Spleen (tissue), 11 donors: Measurements from ENCODE around the gene NCAN. TPM values are rescaled to one million over a fixed set of nuclear protein-coding genes. Genes with fewer than 3 reads are reported as not detected.

Experiments used
- DNase-seq: peaks from one replicate; pipeline ENCODE4 v3.0.0-alpha.2; 2020
- H3K27ac ChIP-seq, 8 donors: fragments of 200-600 bp; sonication (generic) in 7 of 8; 1 replicate in 4 of 8; 2 replicates in 4 of 8; pipeline versions ENCODE4 v1.5.0 to v1.8.0; 2016 to 2021; ENCODE audit warnings: inconsistent platforms in 4 of 8, mild to moderate bottlenecking in 4 of 8, moderate library complexity in 1 of 8
- H3K27me3 ChIP-seq, 7 donors: fragments of 200-600 bp; sonication (generic) in 6 of 7; replicated peaks in 1 of 7; 1 replicate in 4 of 7; 2 replicates in 3 of 7; pipeline versions ENCODE4 v1.5.0 to v1.8.0; 2016 to 2021; ENCODE audit warnings: inconsistent platforms in 3 of 7, mild to moderate bottlenecking in 1 of 7
- H3K36me3 ChIP-seq, 6 donors: fragments of 200-600 bp; sonication (generic) in 5 of 6; 1 replicate in 4 of 6; 2 replicates in 2 of 6; pipeline versions ENCODE4 v1.5.0 to v1.8.0; 2016 to 2021; ENCODE audit warnings: inconsistent platforms in 2 of 6
- H3K4me1 ChIP-seq, 6 donors: fragments of 200-600 bp; sonication (generic) in 5 of 6; 1 replicate in 3 of 6; 2 replicates in 3 of 6; pipeline versions ENCODE4 v1.5.0 to v1.8.0; 2016 to 2021; ENCODE audit warnings: inconsistent platforms in 3 of 6
- H3K4me3 ChIP-seq, 8 donors: fragments of 200-600 bp; sonication (generic) in 7 of 8; 1 replicate in 4 of 8; 2 replicates in 4 of 8; pipeline versions ENCODE4 v1.5.0 to v1.8.0; 2016 to 2021; ENCODE audit warnings: inconsistent platforms in 4 of 8, mild to moderate bottlenecking in 4 of 8, moderate library complexity in 2 of 8
- H3K9me3 ChIP-seq, 8 donors: fragments of 200-600 bp; sonication (generic) in 7 of 8; 1 replicate in 4 of 8; 2 replicates in 4 of 8; pipeline versions ENCODE4 v1.5.0 to v1.8.0; 2016 to 2021; ENCODE audit warnings: inconsistent platforms in 4 of 8
- CTCF ChIP-seq, 11 experiments: fragments of 200-600 bp in 7 of 11; fragments of 450-650 bp in 4 of 11; sonication (generic) in 4 of 11; IDR thresholded peaks in 8 of 11; conservative IDR thresholded peaks in 3 of 11; 1 replicate in 7 of 11; 2 replicates in 4 of 11; pipeline versions ENCODE4 v1.4.0 to v1.8.0; 2016 to 2021; ENCODE audit warnings: antibody characterized with exemption in 11 of 11, inconsistent platforms in 4 of 11, mild to moderate bottlenecking in 1 of 11
- POLR2A ChIP-seq, 3 donors: fragments of 450-650 bp; IDR thresholded peaks; one replicate each; pipeline ENCODE4 v1.5.1; 2017; ENCODE audit warnings: antibody characterized with exemption in 3 of 3, mild to moderate bottlenecking in 1 of 3
- POLR2AphosphoS5 ChIP-seq, 3 donors: sonication (generic); formaldehyde crosslinking; IDR thresholded peaks; one replicate each; pipeline ENCODE4 v1.5.1; 2017; ENCODE audit warnings: antibody characterized with exemption in 3 of 3
- WGBS, 5 donors: extraction: QIAGEN DNeasy Blood & Tissue Kit in 3 of 5; methylation state at CpG; one replicate each; pipeline versions ENCODE4 v1.1.5 to v1.1.7; 2013 to 2018; 5-methylcytosine and 5-hydroxymethylcytosine counted together
- intact Hi-C: fragments of 100-400 bp; cut with DNase I; formaldehyde crosslinking; loops from one replicate; pipeline ENCODE4 v1.15.0; 2023; ENCODE audit warnings: low total_unique reads
- polyA plus RNA-seq, 3 donors: library from polyadenylated mRNA; stranded (reverse); fragments of 200-250 nt; gene quantifications; one replicate each; pipeline ENCODE4 v1.2.1, GENCODE V29; 2013
- total RNA-seq, 7 donors: library from RNA; depleted of rRNA in 3 of 7; stranded (reverse); fragments of >200 nt in 3 of 7; fragmentation: NEBNext Ultra II Directional in 4 of 7; extraction: Animal tissue kit (Norgen Biotek cat#: 25700) in 4 of 7; gene quantifications; one replicate each; pipeline versions ENCODE4 v1.1.0 to v1.2.1, GENCODE V29; 2016 to 2021
- donor health status: healthy with polysubstance abuse.
- donor health status: DM: no; HTN: no; CAD: no; lungs with moderate emphysema.
- donor health status: DM: no; HTN: no; CAD: no.
- donor health status: Bipolar disorder and iron deficiency.
- donor health status: healthy.
- donor health status: DM: no; HTN: no; CAD: no.
- donor health status: DM: yes; HTN: yes; CAD: no.

NCAN gene
- total and polyA plus RNA-seq, 10 donors = 0.17 TPM; not detected in 9

DNA sequence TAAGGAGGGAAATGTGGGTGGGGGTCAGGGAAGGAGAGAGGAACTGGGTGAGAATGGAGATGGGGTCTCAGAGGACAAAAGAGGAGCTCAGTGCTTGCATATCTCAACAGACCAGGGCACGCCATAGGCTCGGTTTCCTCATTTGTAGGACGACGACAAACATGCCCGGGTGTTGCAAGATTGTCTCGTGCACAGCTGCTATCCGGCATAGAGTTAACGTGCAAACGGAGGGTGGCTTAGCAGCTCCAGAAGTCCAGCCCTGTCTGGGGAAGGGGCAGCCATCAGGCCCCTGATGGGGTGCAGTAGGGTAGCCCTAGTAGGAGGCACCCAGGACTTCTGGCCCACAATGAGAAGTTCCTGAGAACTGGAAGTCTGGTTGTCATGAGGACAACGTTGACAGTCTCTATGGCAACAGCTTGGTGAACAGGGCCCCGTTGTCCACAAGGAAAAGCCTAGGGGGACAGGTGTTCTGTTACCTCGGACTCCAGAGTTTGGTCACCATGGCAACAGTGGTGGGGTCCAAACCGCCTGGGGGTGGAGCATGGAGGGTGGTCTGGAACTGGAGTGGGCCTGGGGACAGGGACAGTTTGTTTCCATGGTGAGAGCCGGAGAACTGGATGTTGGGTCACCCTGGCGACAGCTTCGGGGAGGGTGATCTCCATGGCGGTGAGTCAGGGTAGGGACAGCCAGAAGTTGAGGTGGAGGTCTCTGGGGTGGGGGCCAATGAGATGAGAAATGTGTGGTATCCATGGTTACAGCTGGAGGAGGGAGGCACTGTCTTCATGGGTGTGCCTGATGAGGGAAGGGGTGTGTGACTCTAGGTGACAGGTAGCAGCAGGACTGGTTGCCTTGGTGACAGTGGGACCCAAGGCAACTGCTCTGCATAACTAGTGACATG is 44.6 kb downstream of the NCAN start:
- DNase-seq = no peak
- Histone ChIP-seq H3K9me3 (peaks cover 0 to 8% (median 0%) of the 10 kb centered on the region in 8 donors), H3K4me1 (peaks cover 0 to 9% (median 4%) of the 10 kb centered on the region in 6 donors), H3K36me3 (no peaks in the 10 kb centered on the region), H3K27ac (no peak overlapping the region), H3K4me3 (no peak overlapping the region), H3K27me3 (peaks cover 0 to 93% (median 26%) of the 10 kb centered on the region in 7 donors)
- WGBS, 5 donors = 50 to 67% (median 56%) methylated on average over 16 to 17 of the region's 17 CpGs
- TF ChIP-seq POLR2A (IDR thresholded peaks at IDR 0.05) (no peak), CTCF (IDR thresholded peaks at IDR 0.05 in 8 of 11, conservative IDR thresholded peaks at IDR 0.05 in 3 of 11) (no peak), POLR2AphosphoS5 (IDR thresholded peaks at IDR 0.05) (no peak)
- intact Hi-C loops = no loop called here

GRCh38 chr19:19257137-19257536 is 45.4 kb downstream of the NCAN start:
- DNase-seq = no peak
- H3K27me3 ChIP-seq = peaks cover 0 to 93% (median 34%) of the 10 kb centered on the region in 7 donors

DNA sequence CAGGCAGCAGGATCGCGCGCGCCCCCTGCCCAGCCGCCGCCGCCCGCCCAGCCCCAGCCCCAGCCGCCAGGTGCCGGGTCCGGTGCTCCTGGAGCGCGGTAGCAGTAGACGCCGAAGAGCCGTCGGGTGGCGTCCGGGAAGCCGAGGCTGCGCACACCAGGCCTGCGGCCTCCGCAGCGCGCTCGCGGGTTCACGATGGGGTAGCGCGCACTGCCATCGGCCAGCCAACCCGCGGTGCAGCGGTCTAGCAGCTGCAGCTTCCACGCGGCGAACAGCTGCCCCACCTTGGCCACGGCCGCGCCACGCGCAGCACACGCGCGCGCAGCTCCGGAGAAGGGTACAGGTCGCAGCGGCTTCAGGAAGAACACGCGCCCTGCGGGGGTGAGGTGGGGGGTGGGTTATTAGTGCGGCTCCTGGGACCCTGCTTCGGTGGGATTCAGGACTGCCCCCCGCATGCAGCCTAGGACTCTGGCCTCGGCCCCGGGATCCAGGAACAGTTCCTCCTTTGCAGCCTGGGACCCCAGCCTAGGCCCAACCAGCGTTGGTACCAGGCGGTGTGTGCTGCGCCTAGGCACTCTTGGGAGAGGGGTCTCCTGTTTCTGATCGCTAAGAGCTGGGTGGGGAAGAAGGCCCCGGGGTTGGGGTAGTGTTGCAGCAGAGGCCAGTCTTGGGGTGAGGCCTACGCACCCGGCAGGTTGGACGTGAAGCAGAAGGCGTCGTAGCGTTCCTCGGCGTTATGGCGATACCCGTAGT is 46.3 kb downstream of the NCAN start:
- peaks cover 0 to 93% (median 41%) of the 10 kb centered on the region in 7 donors for H3K27me3 ChIP-seq
- 75 to 91% (median 78%) methylated on average over 49 to 72 of the region's 72 CpGs for WGBS, 5 donors
- H3K27ac ChIP-seq = no peak overlapping the region
- H3K9me3 ChIP-seq = peaks cover 0 to 8% (median 0%) of the 10 kb centered on the region in 8 donors
- DNase-seq = no peak
- H3K4me1 ChIP-seq = peaks cover 0 to 15% (median 11%) of the 10 kb centered on the region in 6 donors
- intact Hi-C loops = no loop called here
- H3K4me3 ChIP-seq = no peak overlapping the region
- TF ChIP-seq POLR2AphosphoS5 (IDR thresholded peaks at IDR 0.05) (no peak), POLR2A (IDR thresholded peaks at IDR 0.05) (no peak), CTCF (IDR thresholded peaks at IDR 0.05 in 8 of 11, conservative IDR thresholded peaks at IDR 0.05 in 3 of 11) (no peak)
- H3K36me3 ChIP-seq = no peaks in the 10 kb centered on the region

More at GRCh38 chr19:19257137-19257536, 45.4 kb downstream of the NCAN start:
- WGBS, 5 donors = 61 to 75% (median 73%) methylated on average over 7 to 14 of the region's 14 CpGs
- no peaks in the 10 kb centered on the region for H3K36me3 ChIP-seq
- intact Hi-C loops = no loop called here
- H3K9me3 ChIP-seq = peaks cover 0 to 8% (median 0%) of the 10 kb centered on the region in 8 donors
- H3K27ac ChIP-seq = no peak overlapping the region
- peaks cover 0 to 15% (median 9%) of the 10 kb centered on the region in 6 donors for H3K4me1 ChIP-seq
- TF ChIP-seq CTCF (IDR thresholded peaks at IDR 0.05 in 8 of 11, conservative IDR thresholded peaks at IDR 0.05 in 3 of 11) (no peak), POLR2A (IDR thresholded peaks at IDR 0.05) (no peak), POLR2AphosphoS5 (IDR thresholded peaks at IDR 0.05) (no peak)
- H3K4me3 ChIP-seq = no peak overlapping the region
